Measurements from ENCODE around the gene ZBTB5. TPM values are rescaled to one million over a fixed set of nuclear protein-coding genes. Genes with fewer than 3 reads are reported as not detected.
A peak's percentile ranks its signal among the peaks of the same experiment; 100 is the strongest.

The ZBTB5 gene
- total and polyA plus RNA-seq, 9 of the 15 experiments (the other 6 are each of a cell fraction or from before 2014, with no cell fraction given) = 2.3 to 43.2 (median 15.5) TPM

DNA sequence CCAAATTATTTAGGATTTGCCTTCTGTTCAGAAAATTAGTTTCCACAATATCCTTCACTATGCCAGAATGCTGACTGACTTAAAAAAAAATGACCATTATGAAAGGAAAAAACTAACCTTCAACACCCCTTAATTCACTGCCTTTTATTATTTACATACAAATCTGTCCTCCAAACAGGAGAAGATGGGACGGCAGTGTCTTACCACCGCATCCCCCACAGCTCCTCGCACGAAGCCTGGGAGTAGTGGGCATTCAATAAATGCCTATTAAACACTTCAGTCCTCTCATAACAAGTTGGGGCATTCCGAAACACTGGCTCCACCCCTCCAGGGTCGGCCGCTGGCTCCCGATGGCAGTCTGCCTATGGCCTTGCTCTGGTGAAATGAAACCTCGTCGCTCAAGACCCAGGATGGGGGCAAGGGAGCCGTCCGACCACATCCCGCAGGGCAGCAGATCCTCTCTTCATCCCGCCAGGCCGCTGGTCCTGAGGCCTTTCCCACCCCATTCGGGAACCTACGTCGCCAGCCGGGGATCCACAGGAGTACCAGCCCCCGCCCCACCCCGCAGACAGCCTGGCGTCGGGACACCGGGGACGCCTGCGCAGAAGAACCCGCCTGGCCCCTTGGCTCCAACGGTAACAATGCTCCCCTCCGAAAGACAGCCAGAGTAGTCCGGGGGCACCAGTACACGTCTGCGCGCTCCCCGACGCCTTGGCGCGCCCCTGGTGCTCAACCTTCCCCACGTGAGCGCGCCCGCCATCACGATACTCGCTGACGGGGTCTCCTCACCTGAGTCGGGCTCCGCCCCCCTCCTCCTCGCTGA, 613 bp downstream of the ZBTB5 start (continued):
- TF ChIP-seq, protein P1, sequence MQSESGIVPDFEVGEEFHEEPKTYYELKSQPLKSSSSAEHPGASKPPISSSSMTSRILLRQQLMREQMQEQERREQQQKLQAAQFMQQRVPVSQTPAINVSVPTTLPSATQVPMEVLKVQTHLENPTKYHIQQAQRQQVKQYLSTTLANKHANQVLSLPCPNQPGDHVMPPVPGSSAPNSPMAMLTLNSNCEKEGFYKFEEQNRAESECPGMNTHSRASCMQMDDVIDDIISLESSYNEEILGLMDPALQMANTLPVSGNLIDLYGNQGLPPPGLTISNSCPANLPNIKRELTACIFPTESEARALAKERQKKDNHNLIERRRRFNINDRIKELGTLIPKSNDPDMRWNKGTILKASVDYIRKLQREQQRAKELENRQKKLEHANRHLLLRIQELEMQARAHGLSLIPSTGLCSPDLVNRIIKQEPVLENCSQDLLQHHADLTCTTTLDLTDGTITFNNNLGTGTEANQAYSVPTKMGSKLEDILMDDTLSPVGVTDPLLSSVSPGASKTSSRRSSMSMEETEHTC (IDR thresholded peaks at IDR 0.05) = no peak
- TF ChIP-seq SNRNP70 (optimal IDR thresholded peaks at IDR 0.05; ENCODE audit: low read depth, low read length) = no peak
- TF ChIP-seq, protein P2, sequence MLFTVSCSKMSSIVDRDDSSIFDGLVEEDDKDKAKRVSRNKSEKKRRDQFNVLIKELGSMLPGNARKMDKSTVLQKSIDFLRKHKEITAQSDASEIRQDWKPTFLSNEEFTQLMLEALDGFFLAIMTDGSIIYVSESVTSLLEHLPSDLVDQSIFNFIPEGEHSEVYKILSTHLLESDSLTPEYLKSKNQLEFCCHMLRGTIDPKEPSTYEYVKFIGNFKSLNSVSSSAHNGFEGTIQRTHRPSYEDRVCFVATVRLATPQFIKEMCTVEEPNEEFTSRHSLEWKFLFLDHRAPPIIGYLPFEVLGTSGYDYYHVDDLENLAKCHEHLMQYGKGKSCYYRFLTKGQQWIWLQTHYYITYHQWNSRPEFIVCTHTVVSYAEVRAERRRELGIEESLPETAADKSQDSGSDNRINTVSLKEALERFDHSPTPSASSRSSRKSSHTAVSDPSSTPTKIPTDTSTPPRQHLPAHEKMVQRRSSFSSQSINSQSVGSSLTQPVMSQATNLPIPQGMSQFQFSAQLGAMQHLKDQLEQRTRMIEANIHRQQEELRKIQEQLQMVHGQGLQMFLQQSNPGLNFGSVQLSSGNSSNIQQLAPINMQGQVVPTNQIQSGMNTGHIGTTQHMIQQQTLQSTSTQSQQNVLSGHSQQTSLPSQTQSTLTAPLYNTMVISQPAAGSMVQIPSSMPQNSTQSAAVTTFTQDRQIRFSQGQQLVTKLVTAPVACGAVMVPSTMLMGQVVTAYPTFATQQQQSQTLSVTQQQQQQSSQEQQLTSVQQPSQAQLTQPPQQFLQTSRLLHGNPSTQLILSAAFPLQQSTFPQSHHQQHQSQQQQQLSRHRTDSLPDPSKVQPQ (CRISPR knock-in tag; IDR thresholded peaks at IDR 0.05; ENCODE audit: borderline replicate concordance) = no peak
- TF ChIP-seq CXXC5 (CRISPR knock-in tag; IDR thresholded peaks at IDR 0.05) = 0 out of 2 replicates have a peak, but pooled peaks have one; percentile 13
- TF ChIP-seq, protein P3, sequence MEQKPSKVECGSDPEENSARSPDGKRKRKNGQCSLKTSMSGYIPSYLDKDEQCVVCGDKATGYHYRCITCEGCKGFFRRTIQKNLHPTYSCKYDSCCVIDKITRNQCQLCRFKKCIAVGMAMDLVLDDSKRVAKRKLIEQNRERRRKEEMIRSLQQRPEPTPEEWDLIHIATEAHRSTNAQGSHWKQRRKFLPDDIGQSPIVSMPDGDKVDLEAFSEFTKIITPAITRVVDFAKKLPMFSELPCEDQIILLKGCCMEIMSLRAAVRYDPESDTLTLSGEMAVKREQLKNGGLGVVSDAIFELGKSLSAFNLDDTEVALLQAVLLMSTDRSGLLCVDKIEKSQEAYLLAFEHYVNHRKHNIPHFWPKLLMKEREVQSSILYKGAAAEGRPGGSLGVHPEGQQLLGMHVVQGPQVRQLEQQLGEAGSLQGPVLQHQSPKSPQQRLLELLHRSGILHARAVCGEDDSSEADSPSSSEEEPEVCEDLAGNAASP (IDR thresholded peaks at IDR 0.05) = no peak
- TF ChIP-seq, protein P4, sequence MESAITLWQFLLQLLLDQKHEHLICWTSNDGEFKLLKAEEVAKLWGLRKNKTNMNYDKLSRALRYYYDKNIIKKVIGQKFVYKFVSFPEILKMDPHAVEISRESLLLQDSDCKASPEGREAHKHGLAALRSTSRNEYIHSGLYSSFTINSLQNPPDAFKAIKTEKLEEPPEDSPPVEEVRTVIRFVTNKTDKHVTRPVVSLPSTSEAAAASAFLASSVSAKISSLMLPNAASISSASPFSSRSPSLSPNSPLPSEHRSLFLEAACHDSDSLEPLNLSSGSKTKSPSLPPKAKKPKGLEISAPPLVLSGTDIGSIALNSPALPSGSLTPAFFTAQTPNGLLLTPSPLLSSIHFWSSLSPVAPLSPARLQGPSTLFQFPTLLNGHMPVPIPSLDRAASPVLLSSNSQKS (CRISPR knock-in tag; IDR thresholded peaks at IDR 0.05) = no peak
- TF ChIP-seq SMARCA5 (IDR thresholded peaks at IDR 0.05) = no peak
- TF ChIP-seq, protein P5, sequence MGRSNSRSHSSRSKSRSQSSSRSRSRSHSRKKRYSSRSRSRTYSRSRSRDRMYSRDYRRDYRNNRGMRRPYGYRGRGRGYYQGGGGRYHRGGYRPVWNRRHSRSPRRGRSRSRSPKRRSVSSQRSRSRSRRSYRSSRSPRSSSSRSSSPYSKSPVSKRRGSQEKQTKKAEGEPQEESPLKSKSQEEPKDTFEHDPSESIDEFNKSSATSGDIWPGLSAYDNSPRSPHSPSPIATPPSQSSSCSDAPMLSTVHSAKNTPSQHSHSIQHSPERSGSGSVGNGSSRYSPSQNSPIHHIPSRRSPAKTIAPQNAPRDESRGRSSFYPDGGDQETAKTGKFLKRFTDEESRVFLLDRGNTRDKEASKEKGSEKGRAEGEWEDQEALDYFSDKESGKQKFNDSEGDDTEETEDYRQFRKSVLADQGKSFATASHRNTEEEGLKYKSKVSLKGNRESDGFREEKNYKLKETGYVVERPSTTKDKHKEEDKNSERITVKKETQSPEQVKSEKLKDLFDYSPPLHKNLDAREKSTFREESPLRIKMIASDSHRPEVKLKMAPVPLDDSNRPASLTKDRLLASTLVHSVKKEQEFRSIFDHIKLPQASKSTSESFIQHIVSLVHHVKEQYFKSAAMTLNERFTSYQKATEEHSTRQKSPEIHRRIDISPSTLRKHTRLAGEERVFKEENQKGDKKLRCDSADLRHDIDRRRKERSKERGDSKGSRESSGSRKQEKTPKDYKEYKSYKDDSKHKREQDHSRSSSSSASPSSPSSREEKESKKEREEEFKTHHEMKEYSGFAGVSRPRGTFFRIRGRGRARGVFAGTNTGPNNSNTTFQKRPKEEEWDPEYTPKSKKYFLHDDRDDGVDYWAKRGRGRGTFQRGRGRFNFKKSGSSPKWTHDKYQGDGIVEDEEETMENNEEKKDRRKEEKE (IDR thresholded peaks at IDR 0.05; ENCODE audit: borderline replicate concordance in 1 of 2, control insufficient read depth in 1 of 2, low read depth in 2 of 2, low read length in 1 of 2) = no peak
- 0 out of 2 replicates have a peak, but pooled peaks have one; percentile 63 for TF ChIP-seq SRSF3 (IDR thresholded peaks at IDR 0.05; ENCODE audit: insufficient read depth, low read length)
- TF ChIP-seq HMGN3 (IDR thresholded peaks at IDR 0.05; ENCODE audit: borderline replicate concordance, extremely low read depth, insufficient read length, low read depth, low read length) = no peak
- no peak for TF ChIP-seq RFX5 (IDR thresholded peaks at IDR 0.05; ENCODE audit: low read depth, low read length)

Measured in K562 (cell line).